Fibroblast of lung (primary cell): ENCODE results near the gene C1QL2. TPM values are rescaled to one million over a fixed set of nuclear protein-coding genes. Genes with fewer than 3 reads are reported as not detected.

ENCODE experiments used
- DNase-seq, 2 donors: peaks; one replicate each; pipeline versions ENCODE4 v3.0.0 to v3.0.0-alpha.2; 2010; ENCODE audit warnings: low read depth in 2 of 2
- H2AFZ ChIP-seq: 2 replicates; pipeline ENCODE4 v1.5.1; 2012; ENCODE audit warnings: low read length, control low read depth, inconsistent platforms
- H3K27ac ChIP-seq: 2 replicates; pipeline ENCODE4 v1.5.1; 2011; ENCODE audit warnings: low read length, control low read depth; ENCODE audit not compliant: insufficient read depth
- H3K27me3 ChIP-seq: 2 replicates; pipeline ENCODE4 v1.5.1; 2011; ENCODE audit warnings: mild to moderate bottlenecking, low read length; ENCODE audit not compliant: control insufficient read depth, insufficient read depth
- H3K36me3 ChIP-seq: 2 replicates; pipeline ENCODE4 v1.5.1; 2011; ENCODE audit warnings: low read length; ENCODE audit not compliant: control insufficient read depth, insufficient read depth
- H3K4me1 ChIP-seq: 2 replicates; pipeline ENCODE4 v1.5.1; 2011; ENCODE audit warnings: low read length; ENCODE audit not compliant: control insufficient read depth, insufficient read depth; ENCODE audit errors: extremely low read depth
- H3K4me2 ChIP-seq: 2 replicates; pipeline ENCODE4 v1.5.1; 2011; ENCODE audit warnings: low read length, control low read depth; ENCODE audit not compliant: insufficient read depth; ENCODE audit errors: extremely low read depth
- H3K4me3 ChIP-seq, 4 experiments: fragments of 200-600 bp in 1 of 4; sonication (generic) in 1 of 4; replicated peaks in 1 of 4; 2 replicates each; pipeline ENCODE4 v1.5.1; 2011 to 2016; ENCODE audit warnings: low read length in 4 of 4, low read depth in 3 of 4, mild to moderate bottlenecking in 3 of 4, control low read depth in 2 of 4, inconsistent platforms in 1 of 4, mixed read lengths in 1 of 4; ENCODE audit not compliant: insufficient read depth in 1 of 4; ENCODE audit errors: control extremely low read depth in 1 of 4
- H3K79me2 ChIP-seq: 2 replicates; pipeline ENCODE4 v1.5.1; 2012; ENCODE audit warnings: mild to moderate bottlenecking, low read length, inconsistent platforms; ENCODE audit not compliant: control insufficient read depth, insufficient read depth
- H3K9ac ChIP-seq: 2 replicates; pipeline ENCODE4 v1.5.1; 2011; ENCODE audit warnings: mild to moderate bottlenecking, low read length, control low read depth; ENCODE audit not compliant: insufficient read depth
- H3K9me3 ChIP-seq: 2 replicates; pipeline ENCODE4 v1.5.1; 2012; ENCODE audit warnings: low read depth, low read length; ENCODE audit not compliant: control insufficient read depth, insufficient read depth
- H4K20me1 ChIP-seq: 2 replicates; pipeline ENCODE4 v1.5.1; 2011; ENCODE audit warnings: low read length; ENCODE audit not compliant: control insufficient read depth, insufficient read depth; ENCODE audit errors: extremely low read depth
- CTCF ChIP-seq, 2 donors: IDR thresholded peaks in 1 of 2; conservative IDR thresholded peaks in 1 of 2; 1 replicate in 1 of 2; 2 replicates in 1 of 2; pipeline ENCODE4 v1.5.1; 2011 to 2012; ENCODE audit warnings: low read length in 2 of 2, control low read depth in 1 of 2, inconsistent platforms in 1 of 2, low read depth in 1 of 2, mild to moderate bottlenecking in 1 of 2
- EZH2 ChIP-seq: IDR thresholded peaks from 2 replicates; pipeline ENCODE4 v1.5.1; 2012; ENCODE audit warnings: low read length, control low read depth, mild to moderate bottlenecking; ENCODE audit errors: missing control alignments
- polyA plus RNA-seq, 2 donors: library from polyadenylated mRNA; depleted of rRNA in 1 of 2; stranded (reverse) in 1 of 2; unstranded in 1 of 2; fragments of >200 nt; gene quantifications; 2 replicates each; pipeline ENCODE4 v1.2.1, GENCODE V29; 2011 to 2012; ENCODE audit warnings: missing spikeins in 1 of 2
- total RNA-seq: library from RNA; depleted of rRNA; stranded (reverse); fragments of >200 nt; gene quantifications from 2 replicates; pipeline ENCODE4 v1.2.1, GENCODE V29; 2014

C1QL2 gene
- total and polyA plus RNA-seq, 2 donors (not counting 1 experiment from before 2014, with no cell fraction given) = not detected

- Histone ChIP-seq H3K4me1 (no peaks in the 10 kb centered on the region), H4K20me1 (no peaks in the 10 kb centered on the region), H3K36me3 (no peaks in the 10 kb centered on the region), H3K4me2 (no peak overlapping the region), H3K79me2 (no peaks in the 10 kb centered on the region), H3K9ac (no peak overlapping the region), H3K4me3 (no peak overlapping the region), H3K27ac (no peak overlapping the region), H3K27me3 (no peaks in the 10 kb centered on the region), H2AFZ (no peak overlapping the region), H3K9me3 (no peaks in the 10 kb centered on the region)
- TF ChIP-seq EZH2 = no peak
- TF ChIP-seq CTCF (conservative IDR thresholded peaks at IDR 0.05 in 1 of 2, IDR thresholded peaks at IDR 0.05 in 1 of 2; ENCODE audit: low read depth in 1 of 2, low read length in 2 of 2) = no peak
- DNase-seq = no peak
Observed at GRCh38 chr2:119142824-119143223, 15.7 kb downstream of the C1QL2 start.

GRCh38 chr2:119137502-119137901 is 21.0 kb downstream of the C1QL2 start:
- Histone ChIP-seq H3K79me2 (no peaks in the 10 kb centered on the region), H3K9ac (no peak overlapping the region), H3K36me3 (no peaks in the 10 kb centered on the region), H2AFZ (no peak overlapping the region), H3K27ac (no peak overlapping the region), H3K4me1 (no peaks in the 10 kb centered on the region), H4K20me1 (no peaks in the 10 kb centered on the region), H3K9me3 (no peaks in the 10 kb centered on the region), H3K4me2 (no peak overlapping the region), H3K4me3 (no peak overlapping the region), H3K27me3 (no peaks in the 10 kb centered on the region)
- TF ChIP-seq CTCF (conservative IDR thresholded peaks at IDR 0.05 in 1 of 2, IDR thresholded peaks at IDR 0.05 in 1 of 2; ENCODE audit: low read depth in 1 of 2, low read length in 2 of 2) = no peak
- TF ChIP-seq EZH2 = no peak
- DNase-seq = no peak

GRCh38 chr2:119136872-119137271 is 21.7 kb downstream of the C1QL2 start:
- Histone ChIP-seq H3K4me2 (no peak overlapping the region), H4K20me1 (no peaks in the 10 kb centered on the region), H3K79me2 (no peaks in the 10 kb centered on the region), H3K4me1 (no peaks in the 10 kb centered on the region), H3K4me3 (no peak overlapping the region), H3K9me3 (no peaks in the 10 kb centered on the region), H3K9ac (no peak overlapping the region), H3K27ac (no peak overlapping the region), H3K27me3 (no peaks in the 10 kb centered on the region), H2AFZ (no peak overlapping the region), H3K36me3 (no peaks in the 10 kb centered on the region)
- DNase-seq = no peak
- TF ChIP-seq EZH2 = no peak
- no peak for TF ChIP-seq CTCF (conservative IDR thresholded peaks at IDR 0.05 in 1 of 2, IDR thresholded peaks at IDR 0.05 in 1 of 2; ENCODE audit: low read depth in 1 of 2, low read length in 2 of 2)
